ENCODE measurements around the gene KIRREL3.

KIRREL3 gene

DNA sequence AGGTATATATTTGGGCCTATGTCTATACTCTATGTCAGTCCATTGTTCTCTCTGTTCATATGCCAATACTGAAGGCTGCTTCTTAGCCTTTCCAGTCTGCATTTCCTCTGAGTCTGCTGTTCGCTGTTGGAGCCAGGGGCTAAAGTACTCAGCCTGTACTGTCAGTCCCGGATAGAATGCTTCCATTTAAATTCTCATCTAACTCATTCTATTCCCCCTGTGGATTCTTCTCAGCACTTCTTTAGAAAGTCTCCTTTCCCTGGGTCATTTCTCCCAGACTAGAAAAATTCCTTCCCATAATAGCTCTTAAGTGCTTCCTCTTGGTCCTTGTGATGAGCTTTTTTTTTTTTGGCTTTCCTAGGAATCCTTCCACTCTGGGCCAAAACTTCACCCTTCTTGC, 293.1 kb downstream of the KIRREL3 start:
- no peak for DNase-seq (ENCODE audit: low spot score)

DNA sequence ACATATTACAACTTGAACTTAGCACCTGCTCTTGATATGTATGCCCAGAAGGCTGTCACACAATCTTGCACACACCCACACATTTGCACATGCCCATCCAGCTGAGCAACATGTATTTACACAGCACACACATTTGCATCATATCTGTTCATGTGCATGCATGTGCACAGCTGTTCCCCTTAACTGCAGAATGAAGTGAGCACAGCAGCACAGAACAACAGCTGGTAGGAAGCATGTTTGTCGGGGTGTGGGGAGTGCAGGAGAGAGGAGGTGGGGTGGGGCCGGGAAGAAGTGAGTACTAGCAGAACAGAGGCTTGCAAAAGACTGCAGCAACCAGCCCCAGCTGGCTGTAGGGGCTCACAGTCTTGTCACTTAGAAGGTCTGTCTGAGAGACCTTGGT, 296.5 kb downstream of the KIRREL3 start:
- no peak for DNase-seq (ENCODE audit: low spot score)

DNA sequence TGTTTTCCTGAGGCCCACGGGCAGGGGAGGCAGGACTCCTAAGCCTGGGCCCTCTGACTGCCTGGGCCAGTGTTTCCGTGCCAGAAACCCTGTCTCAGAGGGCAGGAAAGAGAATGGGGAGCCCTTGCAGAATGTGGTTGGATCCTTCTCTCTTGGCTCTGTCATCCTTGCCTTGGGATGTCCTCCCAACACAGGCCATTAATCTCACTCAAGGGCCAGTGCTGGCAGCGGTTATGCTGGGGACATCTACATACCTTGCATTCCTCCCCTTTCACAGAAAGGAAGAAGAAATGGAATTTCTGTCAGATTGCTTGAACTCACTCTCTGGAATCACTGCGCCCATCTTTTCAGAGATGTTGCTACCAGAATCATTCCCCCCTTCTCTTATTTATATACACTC, 296.9 kb downstream of the KIRREL3 start:
- no peak for DNase-seq (ENCODE audit: low spot score)

- DNase-seq (ENCODE audit: low spot score) = no peak
Observed at GRCh38 chr11:126702987-126703386, 297.6 kb downstream of the KIRREL3 start.

GRCh38 chr11:126702165-126702720, 298.3 kb downstream of the KIRREL3 start:
- no peak for DNase-seq (ENCODE audit: low spot score)

GRCh38 chr11:126701520-126701897, 299.1 kb downstream of the KIRREL3 start:
- DNase-seq (ENCODE audit: low spot score) = no peak

DNA sequence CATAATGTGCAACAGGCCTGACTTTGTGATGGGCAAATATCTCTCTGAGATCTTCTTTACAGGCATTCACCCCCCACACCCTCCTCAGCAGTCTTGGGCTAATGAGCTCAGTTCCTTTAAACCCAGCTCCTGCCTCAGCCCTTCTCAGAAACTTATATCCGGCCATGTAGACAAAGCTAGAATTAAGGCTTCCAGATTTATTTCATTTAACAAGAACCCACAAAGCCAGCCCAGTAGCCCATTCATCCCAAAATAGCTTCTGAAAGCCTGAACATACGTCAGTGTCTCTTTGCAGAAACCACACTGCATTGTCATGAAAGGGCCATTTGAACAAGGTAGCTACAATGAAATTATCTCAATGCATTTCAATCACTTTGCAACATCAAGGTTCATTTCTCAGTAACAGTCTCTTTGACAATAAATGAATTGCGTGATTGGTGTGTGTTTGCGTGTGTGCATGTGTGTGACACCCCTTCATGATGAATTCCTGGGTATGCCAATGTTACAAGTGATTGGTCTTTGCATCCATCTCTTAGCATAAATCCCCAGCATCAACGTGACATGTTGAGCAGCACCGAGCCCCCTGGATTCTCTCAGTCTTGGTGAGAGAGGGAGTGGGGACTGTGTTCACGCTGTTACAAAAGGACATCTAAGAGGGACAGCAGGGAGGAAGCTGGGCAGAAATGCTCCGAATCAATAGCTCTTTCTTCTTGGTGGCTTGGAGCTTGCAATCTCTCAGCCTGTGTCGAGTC, 299.6 kb downstream of the KIRREL3 start:
- DNase-seq (ENCODE audit: low spot score) = no peak

DNA sequence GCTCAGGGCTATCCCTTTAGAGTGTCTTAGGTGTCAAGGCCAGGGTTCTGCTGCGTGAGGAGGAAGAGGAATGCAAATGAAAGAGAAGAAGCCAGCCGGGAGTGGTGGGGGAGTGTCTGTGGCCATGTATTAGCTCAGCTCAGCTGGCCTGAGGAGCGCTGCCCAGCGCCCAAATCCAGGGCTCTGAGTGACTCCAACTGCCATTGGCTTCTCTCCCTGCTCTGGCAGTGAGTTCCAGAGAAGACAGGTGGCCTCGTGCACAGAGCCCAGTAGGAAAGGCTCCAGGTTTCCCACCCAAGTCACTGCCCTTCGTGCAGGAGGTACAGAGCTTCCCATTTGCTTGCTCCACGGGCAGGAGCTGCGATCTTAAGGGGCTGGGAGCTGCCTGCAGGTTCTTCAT, 302.0 kb downstream of the KIRREL3 start:
- no peak for DNase-seq (ENCODE audit: low spot score)

- DNase-seq (ENCODE audit: low spot score) = no peak
Observed at GRCh38 chr11:126697936-126698335, 302.6 kb downstream of the KIRREL3 start.

- no peak for DNase-seq (ENCODE audit: low spot score)
Observed at GRCh38 chr11:126696982-126697381, 303.6 kb downstream of the KIRREL3 start.

GRCh38 chr11:126695293-126695692, 305.3 kb downstream of the KIRREL3 start:
- DNase-seq (ENCODE audit: low spot score) = no peak

DNA sequence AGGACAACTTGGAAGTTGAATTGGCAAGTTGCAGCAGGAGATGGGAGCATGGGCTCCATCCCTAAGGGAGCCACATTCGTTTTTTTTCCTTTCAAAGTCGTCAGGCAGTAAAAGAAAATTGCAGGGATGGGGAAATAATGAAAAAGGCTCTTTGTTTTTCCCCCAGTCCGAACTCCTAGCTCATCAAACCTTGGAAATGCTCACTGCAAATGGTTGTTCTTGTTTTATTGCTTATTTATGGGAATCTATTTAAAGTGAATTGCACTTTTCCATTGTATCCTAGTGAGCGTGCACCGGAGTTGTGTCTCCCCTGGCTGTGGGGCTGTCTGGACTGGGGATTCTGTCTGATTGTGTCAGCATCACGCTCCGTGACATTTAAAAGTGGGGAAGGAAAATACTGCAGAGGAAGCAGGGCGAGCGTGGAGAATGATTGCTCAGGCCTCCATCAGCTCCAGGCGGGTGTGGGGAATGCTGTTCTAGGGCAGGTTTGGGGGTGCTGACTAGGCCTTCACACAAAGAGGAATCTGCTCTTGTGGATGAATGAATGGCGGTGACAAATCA, 306.4 kb downstream of the KIRREL3 start:
- DNase-seq (ENCODE audit: low spot score) = no peak

GRCh38 chr11:126687477-126687876, 313.1 kb downstream of the KIRREL3 start:
- no peak for DNase-seq (ENCODE audit: low spot score)

GRCh38 chr11:126686938-126687337, 313.6 kb downstream of the KIRREL3 start:
- DNase-seq (ENCODE audit: low spot score) = no peak

GRCh38 chr11:126683766-126684728, 316.5 kb downstream of the KIRREL3 start:
- no peak for DNase-seq (ENCODE audit: low spot score)

- no peak for DNase-seq (ENCODE audit: low spot score)
Observed at GRCh38 chr11:126682590-126682989, 318.0 kb downstream of the KIRREL3 start.

GRCh38 chr11:126680700-126681099, 319.9 kb downstream of the KIRREL3 start:
- no peak for DNase-seq (ENCODE audit: low spot score)

DNA sequence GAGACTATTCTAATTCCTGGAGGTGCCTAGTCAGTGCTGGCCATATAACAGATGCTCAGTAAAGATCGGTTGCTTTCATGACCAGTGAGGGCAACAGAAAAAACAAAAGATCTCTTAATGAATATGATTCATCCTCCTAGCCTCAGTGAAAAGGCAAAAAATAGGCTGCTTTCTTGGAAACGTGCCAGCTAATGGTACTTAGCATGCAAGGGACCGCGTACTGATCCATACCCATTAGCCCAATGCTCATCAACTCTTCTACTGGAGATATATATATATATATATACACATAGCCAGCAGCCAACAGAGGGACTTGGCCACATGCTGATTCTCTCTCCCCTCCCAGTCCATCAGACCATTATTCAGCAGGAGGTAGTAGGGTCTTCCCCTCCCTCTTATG, 320.4 kb downstream of the KIRREL3 start:
- DNase-seq (ENCODE audit: low spot score) = no peak

DNA sequence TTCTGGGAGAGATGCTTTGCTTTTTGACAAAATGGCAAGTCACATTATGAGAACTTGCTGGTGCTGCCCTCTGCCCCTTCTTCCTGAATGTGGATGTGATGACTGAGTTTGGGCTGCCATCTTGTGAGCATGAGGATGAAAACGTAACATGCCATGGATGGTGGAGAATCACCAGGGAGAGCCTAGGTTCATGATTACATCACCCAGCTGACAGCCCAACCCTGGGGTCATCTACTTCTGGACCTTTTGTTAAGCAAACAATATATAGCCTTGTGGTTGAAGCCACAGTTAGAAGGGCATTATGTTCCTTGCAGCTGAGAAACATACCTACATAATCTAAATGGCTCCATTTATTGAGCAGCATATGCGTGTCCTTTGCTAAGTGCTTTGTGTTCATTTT, 321.5 kb downstream of the KIRREL3 start:
- no peak for DNase-seq (ENCODE audit: low spot score)

DNA sequence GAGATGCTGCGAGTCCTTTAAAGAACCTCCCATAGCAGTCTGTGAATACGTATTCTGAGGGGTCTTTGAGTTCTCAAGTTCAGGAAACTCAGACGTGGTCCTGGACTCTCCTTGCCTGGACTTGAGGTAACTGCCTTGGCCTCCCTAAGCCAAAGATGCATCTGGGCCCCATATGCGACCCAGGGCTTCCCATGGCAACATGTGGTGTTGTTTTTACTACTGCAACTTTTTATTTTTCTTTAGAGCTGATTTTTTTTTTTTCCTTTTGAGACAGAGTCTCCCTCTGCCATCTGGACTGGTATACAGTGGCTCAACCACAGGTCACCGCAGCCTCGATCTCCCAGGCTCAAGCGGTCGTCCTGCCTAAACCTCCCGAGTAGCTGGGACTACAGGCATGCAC, 324.0 kb downstream of the KIRREL3 start:
- DNase-seq (ENCODE audit: low spot score) = no peak

DNA sequence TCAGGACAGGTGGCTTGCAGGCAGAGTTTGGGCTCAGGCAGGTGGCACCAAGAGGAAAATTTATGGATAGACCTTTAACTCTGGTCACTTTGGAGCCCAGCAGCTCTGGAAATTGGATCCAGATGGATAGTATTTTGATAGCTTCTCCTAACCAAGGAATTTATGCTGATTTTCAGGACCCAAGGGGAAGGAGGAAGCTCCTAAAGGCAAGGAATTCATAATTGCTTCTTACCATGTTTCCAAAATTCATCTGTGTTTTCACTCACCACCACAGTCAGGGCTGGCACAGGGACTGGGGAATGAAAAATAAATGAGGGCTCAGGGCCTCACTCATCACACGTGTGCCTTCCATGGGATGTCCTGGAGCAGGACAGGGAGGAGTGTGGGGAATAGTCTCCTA, 327.3 kb downstream of the KIRREL3 start:
- DNase-seq (ENCODE audit: low spot score) = no peak

GRCh38 chr11:126669416-126669815, 331.2 kb downstream of the KIRREL3 start:
- DNase-seq (ENCODE audit: low spot score) = no peak

- no peak for DNase-seq (ENCODE audit: low spot score)
Observed at GRCh38 chr11:126664643-126665042, 335.9 kb downstream of the KIRREL3 start.
